Spinal cord (tissue), 10 donors: ENCODE data around the gene CFAP100. TPM values are rescaled to one million over a fixed set of nuclear protein-coding genes. Genes with fewer than 3 reads are reported as not detected.

Experiments
- DNase-seq, 6 donors: peaks; one replicate each; pipeline versions ENCODE4 v3.0.0 to v3.0.0-alpha.2; 2013 to 2015; ENCODE audit warnings: low spot score in 6 of 6, low read depth in 4 of 6
- H3K27ac ChIP-seq: one replicate; pipeline ENCODE4 v1.5.1; 2013; ENCODE audit warnings: low read depth, low read length, control low read depth
- H3K27me3 ChIP-seq: one replicate; pipeline ENCODE4 v1.6.1; 2013; ENCODE audit warnings: low read length; ENCODE audit not compliant: control insufficient read depth, insufficient read depth
- H3K36me3 ChIP-seq: one replicate; pipeline ENCODE4 v1.6.1; 2013; ENCODE audit warnings: low read length; ENCODE audit not compliant: control insufficient read depth, insufficient read depth
- H3K4me1 ChIP-seq: one replicate; pipeline ENCODE4 v1.6.1; 2013; ENCODE audit warnings: low read length; ENCODE audit not compliant: control insufficient read depth, insufficient read depth
- H3K4me3 ChIP-seq: one replicate; pipeline ENCODE4 v1.5.1; 2013; ENCODE audit warnings: low read depth, low read length, control low read depth
- H3K9me3 ChIP-seq: one replicate; pipeline ENCODE4 v1.6.1; 2013; ENCODE audit warnings: low read length; ENCODE audit not compliant: control insufficient read depth, insufficient read depth
- WGBS: methylation state at CpG from one replicate; pipeline ENCODE4 v1.1.5; 2013; ENCODE audit warnings: missing lambda C conversion rate; ENCODE audit not compliant: insufficient coverage; 5-methylcytosine and 5-hydroxymethylcytosine counted together
- polyA plus RNA-seq, 2 donors: library from polyadenylated mRNA; unstranded; fragments of 120-200 nt; gene quantifications; one replicate each; pipeline ENCODE4 v1.2.1, GENCODE V29; 2013; ENCODE audit not compliant: insufficient read length in 2 of 2
- total RNA-seq, 2 donors: library from RNA; depleted of rRNA in 1 of 2; stranded (reverse); fragments of 120-200 nt in 1 of 2; fragments of >200 nt in 1 of 2; gene quantifications; one replicate each; pipeline versions ENCODE4 v1.2.3 to v1.2.4, GENCODE V29; 2013 to 2014
- donor health status: healthy.

CFAP100 gene
- total and polyA plus RNA-seq, 4 donors: 2.2 to 16.6 (median 14.4) TPM

GRCh38 chr3:126373682-126374601 is 20.8 kb upstream of the CFAP100 start:
- Histone ChIP-seq H3K36me3 (no peaks in the 10 kb centered on the region), H3K9me3 (no peaks in the 10 kb centered on the region), H3K27ac (no peak overlapping the region), H3K4me3 (no peak overlapping the region), H3K4me1 (peaks cover 29% of the 10 kb centered on the region), H3K27me3 (no peaks in the 10 kb centered on the region)
- no peak for DNase-seq
- 81% methylated on average over 20 of the region's 21 CpGs for WGBS

GRCh38 chr3:126375835-126376331 is 18.8 kb upstream of the CFAP100 start:
- 75% methylated on average over 12 of the region's 13 CpGs for WGBS
- H3K27me3 ChIP-seq: no peaks in the 10 kb centered on the region
- DNase-seq: no peak
- no peak overlapping the region for H3K4me3 ChIP-seq
- H3K9me3 ChIP-seq: no peaks in the 10 kb centered on the region
- H3K36me3 ChIP-seq: no peaks in the 10 kb centered on the region
- peaks cover 29% of the 10 kb centered on the region for H3K4me1 ChIP-seq
- H3K27ac ChIP-seq: peak overlapping the region; percentile 42

- peaks cover 29% of the 10 kb centered on the region for H3K4me1 ChIP-seq
- 10% methylated on average over 3 of the region's 3 CpGs for WGBS
- no peaks in the 10 kb centered on the region for H3K36me3 ChIP-seq
- no peak for DNase-seq
- H3K27ac ChIP-seq: peak overlapping the region; percentile 42
- no peak overlapping the region for H3K4me3 ChIP-seq
- H3K9me3 ChIP-seq: no peaks in the 10 kb centered on the region
- no peaks in the 10 kb centered on the region for H3K27me3 ChIP-seq
Measured at GRCh38 chr3:126376444-126376843, 18.3 kb upstream of the CFAP100 start.

GRCh38 chr3:126377211-126377610 is 17.5 kb upstream of the CFAP100 start:
- Histone ChIP-seq H3K27ac (no peak overlapping the region), H3K36me3 (no peaks in the 10 kb centered on the region), H3K4me1 (peaks cover 29% of the 10 kb centered on the region), H3K9me3 (no peaks in the 10 kb centered on the region), H3K4me3 (no peak overlapping the region), H3K27me3 (no peaks in the 10 kb centered on the region)
- WGBS: 94% methylated on average over 3 of the region's 3 CpGs
- DNase-seq: no peak

- Histone ChIP-seq H3K36me3 (no peaks in the 10 kb centered on the region), H3K4me1 (peaks cover 26% of the 10 kb centered on the region), H3K9me3 (no peaks in the 10 kb centered on the region), H3K27ac (no peak overlapping the region), H3K4me3 (no peak overlapping the region), H3K27me3 (no peaks in the 10 kb centered on the region)
- no peak for DNase-seq
- 81% methylated on average over 6 of the region's 6 CpGs for WGBS
Measured at GRCh38 chr3:126378341-126378751, 16.4 kb upstream of the CFAP100 start.

- Histone ChIP-seq H3K27me3 (no peaks in the 10 kb centered on the region), H3K9me3 (no peaks in the 10 kb centered on the region), H3K27ac (no peak overlapping the region), H3K4me3 (no peak overlapping the region), H3K36me3 (no peaks in the 10 kb centered on the region), H3K4me1 (peaks cover 11% of the 10 kb centered on the region)
- DNase-seq: no peak
- 88% methylated on average over 17 of the region's 17 CpGs for WGBS
Measured at GRCh38 chr3:126380011-126380768, 14.5 kb upstream of the CFAP100 start.

- 41% methylated on average over 2 of the region's 2 CpGs for WGBS
- DNase-seq: no peak
- Histone ChIP-seq H3K9me3 (no peaks in the 10 kb centered on the region), H3K4me3 (no peak overlapping the region), H3K4me1 (no peaks in the 10 kb centered on the region), H3K36me3 (no peaks in the 10 kb centered on the region), H3K27ac (no peak overlapping the region), H3K27me3 (no peaks in the 10 kb centered on the region)
Measured at GRCh38 chr3:126381966-126382365, 12.7 kb upstream of the CFAP100 start.

- DNase-seq: peak; percentile 64 to 94 (median 78)
- Histone ChIP-seq H3K9me3 (no peaks in the 10 kb centered on the region), H3K4me3 (peak overlapping the region; percentile 47), H3K27me3 (no peaks in the 10 kb centered on the region), H3K27ac (peak overlapping the region; percentile 61), H3K36me3 (no peaks in the 10 kb centered on the region), H3K4me1 (peaks cover 18% of the 10 kb centered on the region)
- WGBS: 3% methylated on average over 58 of the region's 58 CpGs
Measured at GRCh38 chr3:126389112-126389793, 5.5 kb upstream of the CFAP100 start.

GRCh38 chr3:126389794-126390146 is 4.9 kb upstream of the CFAP100 start:
- H3K4me1 ChIP-seq: peaks cover 24% of the 10 kb centered on the region
- H3K27ac ChIP-seq: no peak overlapping the region
- H3K9me3 ChIP-seq: no peaks in the 10 kb centered on the region
- H3K27me3 ChIP-seq: no peaks in the 10 kb centered on the region
- no peak overlapping the region for H3K4me3 ChIP-seq
- DNase-seq: no peak
- 74% methylated on average over 10 of the region's 17 CpGs for WGBS
- H3K36me3 ChIP-seq: no peaks in the 10 kb centered on the region
